SK-N-MC (cell line): ENCODE results near the gene TOR1B.

Source experiments
- DNase-seq: peaks from one replicate; pipeline ENCODE4 v3.0.0-alpha.2; 2011; ENCODE audit warnings: low read depth, low spot score
- H3K27ac ChIP-seq: fragments of 200-600 bp; sonication (generic); 2 replicates; pipeline ENCODE4 v1.5.1; 2016; ENCODE audit warnings: mixed run types
- H3K36me3 ChIP-seq: fragments of 200-600 bp; sonication (generic); 2 replicates; pipeline ENCODE4 v1.6.1; 2017; ENCODE audit warnings: antibody characterized with exemption, low read length, mixed read lengths; ENCODE audit not compliant: insufficient read depth
- H3K4me3 ChIP-seq: fragments of 200-600 bp; sonication (generic); 2 replicates; pipeline ENCODE4 v1.5.1; 2016
- H3K9ac ChIP-seq: fragments of 200-600 bp; sonication (generic); 2 replicates; pipeline ENCODE4 v1.8.0; 2017; ENCODE audit warnings: mixed run types, mixed read lengths; ENCODE audit not compliant: insufficient read length
- H3K9me3 ChIP-seq: fragments of 200-600 bp; sonication (generic); 2 replicates; pipeline ENCODE4 v1.6.1; 2017; ENCODE audit warnings: low read depth, mild to moderate bottlenecking, antibody characterized with exemption, low read length, moderate library complexity, mixed read lengths
- EZH2 ChIP-seq: fragments of 200-600 bp; sonication (generic); IDR thresholded peaks from one replicate; pipeline ENCODE4 v1.6.1; 2017; ENCODE audit warnings: antibody characterized with exemption
- FOXP2 ChIP-seq: optimal IDR thresholded peaks from 2 replicates; pipeline ENCODE3; 2011; ENCODE audit warnings: mild to moderate bottlenecking, moderate library complexity; ENCODE audit not compliant: insufficient read depth; ENCODE audit errors: extremely low read length, control extremely low read depth
- POLR2AphosphoS5 ChIP-seq: IDR thresholded peaks from 2 replicates; pipeline ENCODE4 v1.6.1; 2012; ENCODE audit warnings: mild to moderate bottlenecking, low read depth, low read length, borderline replicate concordance

Gene TOR1B

GRCh38 chr9:129815278-129815677 lies 12.3 kb downstream of the TOR1B start:
- Histone ChIP-seq H3K9me3 (no peaks in the 10 kb centered on the region), H3K9ac (no peak overlapping the region), H3K27ac (no peak overlapping the region), H3K4me3 (no peak overlapping the region), H3K36me3 (peaks cover 38% of the 10 kb centered on the region)
- no peak for DNase-seq
- no peak for TF ChIP-seq POLR2AphosphoS5
- TF ChIP-seq FOXP2 = no peak
- no peak for TF ChIP-seq EZH2

DNA sequence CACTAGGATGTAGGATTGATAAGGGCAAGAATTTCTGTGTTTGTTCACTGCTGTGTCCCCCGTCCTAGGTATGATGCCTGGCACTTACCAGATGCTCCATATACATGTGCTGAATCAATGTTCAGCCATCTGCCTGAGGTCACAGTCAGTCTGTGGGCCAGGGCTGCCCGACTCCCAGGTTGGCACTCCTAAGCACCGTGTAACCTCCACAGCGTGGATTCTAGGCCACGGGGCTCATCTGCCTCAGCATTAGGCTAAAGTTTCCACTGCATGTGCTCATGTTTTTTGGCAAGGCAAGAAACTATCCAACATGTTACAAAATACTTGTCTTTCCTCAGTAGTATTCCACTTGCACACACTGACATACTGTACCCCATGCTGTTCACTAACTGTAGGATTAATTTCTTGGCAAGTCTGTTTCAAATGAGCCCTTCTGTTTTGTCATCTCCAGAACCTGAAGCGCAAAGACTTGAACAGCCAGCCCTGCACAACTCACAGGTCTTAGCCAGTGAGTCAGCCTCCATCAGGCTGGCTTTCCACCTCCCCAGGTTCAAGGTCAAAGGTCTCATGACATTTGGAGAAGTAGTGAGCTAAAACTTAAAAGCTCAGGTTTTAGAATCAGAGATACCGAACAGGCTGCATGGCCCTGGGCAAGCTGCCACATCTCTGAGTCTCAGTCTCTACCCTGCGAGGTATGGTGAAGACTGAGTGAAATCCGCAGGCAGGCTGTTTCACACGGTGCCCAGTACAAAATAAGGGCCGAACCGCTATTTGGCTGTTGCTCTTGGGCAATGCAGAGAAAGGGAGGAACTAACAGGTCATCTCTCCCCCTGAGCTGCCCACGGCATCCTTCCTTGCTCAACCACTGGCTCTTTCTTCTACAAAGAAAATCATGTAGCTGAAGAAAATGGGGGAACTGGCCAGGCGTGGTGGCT lies 13.8 kb downstream of the TOR1B start:
- Histone ChIP-seq H3K4me3 (no peak overlapping the region), H3K9me3 (no peaks in the 10 kb centered on the region), H3K9ac (no peak overlapping the region), H3K36me3 (peaks cover 42% of the 10 kb centered on the region), H3K27ac (no peak overlapping the region)
- TF ChIP-seq FOXP2 (no peak), POLR2AphosphoS5 (no peak), EZH2 (no peak)
- no peak for DNase-seq

- H3K9ac ChIP-seq = peak overlapping the region; percentile 70
- DNase-seq = no peak
- H3K36me3 ChIP-seq = peaks cover 41% of the 10 kb centered on the region
- TF ChIP-seq FOXP2 (no peak), POLR2AphosphoS5 (no peak), EZH2 (no peak)
- no peaks in the 10 kb centered on the region for H3K9me3 ChIP-seq
- H3K27ac ChIP-seq = no peak overlapping the region
- H3K4me3 ChIP-seq = peak overlapping the region; percentile 96
These were observed 20.0 kb downstream of the TOR1B start for GRCh38 chr9:129822898-129823541.

DNA sequence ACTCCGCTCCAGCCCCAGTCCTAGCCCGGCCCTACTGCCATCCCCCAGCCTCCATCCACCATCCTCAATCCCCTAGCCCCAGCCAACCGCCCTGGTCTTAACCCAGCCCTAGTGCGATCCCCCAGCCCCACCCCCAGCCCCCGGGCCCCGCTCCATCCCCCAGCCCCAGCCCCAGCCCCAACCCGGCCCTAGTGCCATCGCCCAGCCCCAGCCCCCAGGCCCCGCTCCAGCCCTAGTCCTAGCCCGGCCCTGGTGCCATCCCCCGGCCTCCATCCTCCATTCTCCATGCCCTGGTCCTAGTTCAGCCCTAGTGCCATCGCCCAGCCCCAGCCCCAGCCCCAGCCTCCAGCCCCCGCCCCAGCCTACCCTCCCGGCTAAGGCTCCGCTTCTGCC lies 20.6 kb downstream of the TOR1B start:
- Histone ChIP-seq H3K9me3 (no peaks in the 10 kb centered on the region), H3K36me3 (peaks cover 38% of the 10 kb centered on the region), H3K27ac (no peak overlapping the region), H3K4me3 (peak overlapping the region; percentile 96), H3K9ac (peak overlapping the region; percentile 89)
- DNase-seq = no peak
- no peak for TF ChIP-seq FOXP2
- no peak for TF ChIP-seq POLR2AphosphoS5
- no peak for TF ChIP-seq EZH2

- H3K36me3 ChIP-seq = peaks cover 38% of the 10 kb centered on the region
These were observed 21.1 kb downstream of the TOR1B start, which contains the start of gene TOR1A for GRCh38 chr9:129823935-129824601. Gene TOR1A (minus strand): TSS chr9:129824136. CDS start chr9:129824085, 51 bp downstream.

DNA sequence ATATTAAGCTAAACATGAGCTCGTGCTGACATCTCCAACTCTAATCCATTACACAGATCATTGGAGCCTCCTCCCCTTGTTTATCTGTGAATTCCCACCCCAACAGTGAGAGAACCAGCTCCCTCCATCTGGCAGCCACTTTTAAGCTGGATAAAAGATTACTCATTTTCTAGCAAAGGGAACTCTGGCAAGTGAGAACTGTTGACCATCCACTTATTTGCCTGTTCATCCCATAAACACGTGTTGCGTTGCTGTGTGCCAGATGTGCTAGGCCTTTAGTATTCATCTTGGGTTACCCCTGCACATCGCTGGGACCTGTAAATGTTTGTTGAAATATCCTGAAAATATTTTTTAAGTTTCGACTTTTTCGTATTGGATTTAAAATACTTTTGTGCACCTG lies 23.4 kb downstream of the TOR1B start:
- no peak for DNase-seq
- H3K36me3 ChIP-seq = peaks cover 45% of the 10 kb centered on the region
- TF ChIP-seq EZH2 = no peak
- no peak for TF ChIP-seq FOXP2
- no peak for TF ChIP-seq POLR2AphosphoS5
- H3K4me3 ChIP-seq = no peak overlapping the region
- no peaks in the 10 kb centered on the region for H3K9me3 ChIP-seq
- no peak overlapping the region for H3K9ac ChIP-seq
- H3K27ac ChIP-seq = no peak overlapping the region

More at GRCh38 chr9:129823935-129824601, 21.1 kb downstream of the TOR1B start, which contains the start of gene TOR1A:
- Histone ChIP-seq H3K27ac (no peak within 1 kb of the TSS), H3K4me3 (peak within 1 kb of the TSS; percentile 96), H3K9me3 (no peaks in the 10 kb centered on the region), H3K9ac (peak within 1 kb of the TSS; percentile 89)
- peak; percentile 75 for DNase-seq
- TF ChIP-seq FOXP2 (peak; percentile 91), POLR2AphosphoS5 (peak; percentile 86), EZH2 (no peak)

DNA sequence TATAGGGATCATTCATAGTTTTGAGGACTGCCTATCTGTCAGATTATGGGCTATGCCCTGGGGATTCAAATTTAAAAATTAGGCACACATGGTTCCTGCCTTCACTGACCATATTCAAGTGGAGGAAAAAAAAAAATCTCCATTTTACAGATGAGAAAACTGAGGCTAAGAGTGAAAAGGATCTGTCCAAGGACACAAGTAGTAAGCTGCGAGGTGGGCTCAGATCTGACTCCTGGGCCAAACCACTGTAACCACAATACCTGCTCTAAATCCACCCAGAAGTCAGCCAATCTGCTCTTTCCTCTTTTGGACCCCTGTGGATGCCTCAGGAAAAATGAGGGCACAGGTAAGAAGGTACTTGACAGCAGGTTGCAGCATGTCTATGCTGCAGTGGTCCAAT lies 23.8 kb downstream of the TOR1B start:
- H3K9me3 ChIP-seq = no peaks in the 10 kb centered on the region
- H3K36me3 ChIP-seq = peaks cover 45% of the 10 kb centered on the region
- no peak overlapping the region for H3K4me3 ChIP-seq
- no peak overlapping the region for H3K9ac ChIP-seq
- no peak for DNase-seq
- TF ChIP-seq POLR2AphosphoS5 (no peak), EZH2 (no peak), FOXP2 (no peak)
- no peak overlapping the region for H3K27ac ChIP-seq

DNA sequence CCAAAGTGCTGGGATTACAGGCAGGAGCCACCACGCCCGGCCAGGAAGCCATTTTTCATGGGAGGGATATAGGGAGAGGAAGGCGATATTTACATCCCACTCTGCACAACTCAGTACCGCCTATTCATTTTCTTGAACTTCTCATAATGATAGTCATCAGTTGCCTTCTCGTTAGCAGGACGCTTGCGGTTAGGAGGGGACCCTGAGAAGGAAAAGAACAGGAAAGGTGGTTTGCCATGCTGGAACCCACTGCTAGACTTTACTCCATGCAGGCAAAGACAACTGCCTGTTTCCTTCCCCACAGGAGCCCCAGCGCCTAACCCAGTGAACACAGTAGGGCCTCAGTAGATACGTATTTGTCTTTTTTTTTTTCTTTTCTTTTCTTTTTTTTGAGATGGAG lies 25.1 kb downstream of the TOR1B start:
- TF ChIP-seq EZH2 (no peak), POLR2AphosphoS5 (no peak), FOXP2 (no peak)

More for the DNA sequence above, 25.1 kb downstream of the TOR1B start:
- Histone ChIP-seq H3K4me3 (no peak overlapping the region), H3K27ac (no peak overlapping the region), H3K9ac (no peak overlapping the region), H3K9me3 (no peaks in the 10 kb centered on the region), H3K36me3 (peaks cover 44% of the 10 kb centered on the region)
- no peak for DNase-seq
